Breast epithelium (tissue), 4 donors: Measurements from ENCODE around the gene VPS41. TPM values are rescaled to one million over a fixed set of nuclear protein-coding genes. Genes with fewer than 3 reads are reported as not detected.

Source experiments
- DNase-seq, 2 donors: peaks; one replicate each; pipeline ENCODE4 v3.0.0-alpha.2; 2019; ENCODE audit warnings: low spot score in 2 of 2
- H3K27ac ChIP-seq, 2 donors: fragments of 200-600 bp; sonication (generic) in 1 of 2; one replicate each; pipeline ENCODE4 v1.5.1; 2016 to 2019; ENCODE audit warnings: mild to moderate bottlenecking in 1 of 2
- H3K27me3 ChIP-seq, 2 donors: fragments of 200-600 bp; sonication (generic) in 1 of 2; one replicate each; pipeline versions ENCODE4 v1.5.1 to v1.6.0; 2017 to 2019; ENCODE audit warnings: control low read depth in 1 of 2, mild to moderate bottlenecking in 1 of 2
- H3K36me3 ChIP-seq: fragments of 200-600 bp; one replicate; pipeline ENCODE4 v1.5.1; 2019
- H3K4me1 ChIP-seq, 2 donors: fragments of 200-600 bp; sonication (generic); one replicate each; pipeline ENCODE4 v1.5.1; 2016 to 2019; ENCODE audit warnings: control low read depth in 1 of 2
- H3K4me3 ChIP-seq, 3 donors: fragments of 200-600 bp; sonication (generic); 1 replicate in 2 of 3; 2 replicates in 1 of 3; pipeline ENCODE4 v1.5.1; 2016 to 2019; ENCODE audit warnings: mild to moderate bottlenecking in 3 of 3, moderate library complexity in 2 of 3
- H3K9me3 ChIP-seq, 2 donors: fragments of 200-600 bp; sonication (generic) in 1 of 2; one replicate each; pipeline ENCODE4 v1.5.1; 2016 to 2019; ENCODE audit warnings: control low read depth in 1 of 2
- POLR2A ChIP-seq: fragments of 450-650 bp; IDR thresholded peaks from one replicate; pipeline ENCODE4 v1.6.1; 2016; ENCODE audit warnings: antibody characterized with exemption, mild to moderate bottlenecking, moderate library complexity
- POLR2AphosphoS5 ChIP-seq, 3 donors: sonication (generic); formaldehyde crosslinking; IDR thresholded peaks; one replicate each; pipeline ENCODE4 v1.6.1; 2017; ENCODE audit warnings: antibody characterized with exemption in 3 of 3
- intact Hi-C: fragments of 100-400 bp; cut with DNase I; formaldehyde crosslinking; loops from one replicate; pipeline ENCODE4 v1.15.1; 2023; ENCODE audit warnings: low total_unique reads
- total RNA-seq, 3 donors: library from RNA; depleted of rRNA; stranded (reverse); fragments of >200 nt; gene quantifications; one replicate each; pipeline ENCODE4 v1.1.0, GENCODE V29; 2016
- TF ChIP-seq, protein P1 (sequence below), 3 donors: fragments of 450-650 bp; IDR thresholded peaks; one replicate each; pipeline ENCODE4 v1.5.1; 2016 to 2017; ENCODE audit warnings: antibody characterized with exemption in 3 of 3, mild to moderate bottlenecking in 3 of 3, moderate library complexity in 3 of 3

The VPS41 gene
- total RNA-seq, 3 donors from 2014 or later, result 40.6 to 55.8 (median 45.8) TPM

GRCh38 chr7:38881947-38882684 lies 26.9 kb downstream of the VPS41 start:
- Histone ChIP-seq H3K4me3 (no peak overlapping the region), H3K27ac (no peak overlapping the region), H3K36me3 (no peaks in the 10 kb centered on the region), H3K27me3 (no peaks in the 10 kb centered on the region), H3K4me1 (no peaks in the 10 kb centered on the region), H3K9me3 (peaks cover 0 to 4% of the 10 kb centered on the region in 2 donors)
- no peak for TF ChIP-seq POLR2A
- no peak for TF ChIP-seq POLR2AphosphoS5 (IDR thresholded peaks at IDR 0.05)
- TF ChIP-seq, protein P1, sequence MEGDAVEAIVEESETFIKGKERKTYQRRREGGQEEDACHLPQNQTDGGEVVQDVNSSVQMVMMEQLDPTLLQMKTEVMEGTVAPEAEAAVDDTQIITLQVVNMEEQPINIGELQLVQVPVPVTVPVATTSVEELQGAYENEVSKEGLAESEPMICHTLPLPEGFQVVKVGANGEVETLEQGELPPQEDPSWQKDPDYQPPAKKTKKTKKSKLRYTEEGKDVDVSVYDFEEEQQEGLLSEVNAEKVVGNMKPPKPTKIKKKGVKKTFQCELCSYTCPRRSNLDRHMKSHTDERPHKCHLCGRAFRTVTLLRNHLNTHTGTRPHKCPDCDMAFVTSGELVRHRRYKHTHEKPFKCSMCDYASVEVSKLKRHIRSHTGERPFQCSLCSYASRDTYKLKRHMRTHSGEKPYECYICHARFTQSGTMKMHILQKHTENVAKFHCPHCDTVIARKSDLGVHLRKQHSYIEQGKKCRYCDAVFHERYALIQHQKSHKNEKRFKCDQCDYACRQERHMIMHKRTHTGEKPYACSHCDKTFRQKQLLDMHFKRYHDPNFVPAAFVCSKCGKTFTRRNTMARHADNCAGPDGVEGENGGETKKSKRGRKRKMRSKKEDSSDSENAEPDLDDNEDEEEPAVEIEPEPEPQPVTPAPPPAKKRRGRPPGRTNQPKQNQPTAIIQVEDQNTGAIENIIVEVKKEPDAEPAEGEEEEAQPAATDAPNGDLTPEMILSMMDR (IDR thresholded peaks at IDR 0.05), result no peak
- intact Hi-C loops, result no loop called here
- DNase-seq, result no peak

- Histone ChIP-seq H3K27ac (no peak overlapping the region), H3K4me3 (no peak overlapping the region), H3K4me1 (no peaks in the 10 kb centered on the region), H3K36me3 (no peaks in the 10 kb centered on the region), H3K9me3 (peaks cover 0 to 2% of the 10 kb centered on the region in 2 donors), H3K27me3 (no peaks in the 10 kb centered on the region)
- TF ChIP-seq POLR2A, result no peak
- no peak for TF ChIP-seq POLR2AphosphoS5 (IDR thresholded peaks at IDR 0.05)
- TF ChIP-seq, protein P1 (IDR thresholded peaks at IDR 0.05), result no peak
- intact Hi-C loops, result no loop called here
- no peak for DNase-seq
Measured at GRCh38 chr7:38881015-38881414, 28.0 kb downstream of the VPS41 start.

DNA sequence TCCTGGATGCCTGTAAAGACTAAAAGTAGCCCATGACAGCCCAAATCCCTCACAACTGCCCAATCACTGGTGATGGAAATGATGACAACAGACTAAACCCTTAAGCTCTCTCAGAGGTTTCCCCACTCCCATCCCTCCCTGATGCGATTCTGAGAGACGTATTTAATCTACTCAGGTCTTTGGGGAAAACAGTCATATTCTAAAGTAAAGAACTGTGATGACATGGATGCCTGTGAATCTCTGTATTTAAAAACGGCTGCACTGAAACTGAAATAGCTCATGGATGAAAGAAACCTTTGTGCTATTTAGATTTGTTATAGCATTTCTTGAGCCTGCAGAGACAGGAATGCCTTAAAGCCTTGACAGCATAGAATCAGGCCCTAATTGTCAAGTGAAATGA lies 28.5 kb downstream of the VPS41 start:
- Histone ChIP-seq H3K4me1 (no peaks in the 10 kb centered on the region), H3K9me3 (no peaks in the 10 kb centered on the region), H3K4me3 (no peak overlapping the region), H3K27ac (no peak overlapping the region), H3K36me3 (no peaks in the 10 kb centered on the region), H3K27me3 (no peaks in the 10 kb centered on the region)
- no peak for DNase-seq
- TF ChIP-seq, protein P1 (IDR thresholded peaks at IDR 0.05), result no peak
- TF ChIP-seq POLR2AphosphoS5 (IDR thresholded peaks at IDR 0.05), result no peak
- no peak for TF ChIP-seq POLR2A
- intact Hi-C loops, result no loop called here

DNA sequence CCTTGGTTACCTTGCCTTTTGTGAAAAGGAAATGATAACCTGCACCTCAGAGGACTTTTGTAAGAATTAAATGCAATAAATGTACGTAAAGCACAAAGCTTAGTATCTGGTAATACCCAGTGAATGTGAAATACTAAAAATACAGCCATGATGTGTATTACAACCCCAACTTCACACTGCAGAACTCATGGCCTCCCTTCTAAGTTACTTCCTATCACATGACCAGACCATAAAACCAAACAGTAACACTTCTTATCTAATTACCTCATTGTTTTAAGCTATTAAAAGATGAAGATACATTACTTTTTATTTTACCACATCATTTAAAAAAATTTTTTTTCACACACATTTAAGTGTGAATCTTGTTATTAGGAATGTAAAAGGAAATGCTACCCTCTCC lies 29.0 kb downstream of the VPS41 start:
- intact Hi-C loops, result no loop called here
- Histone ChIP-seq H3K36me3 (no peaks in the 10 kb centered on the region), H3K9me3 (no peaks in the 10 kb centered on the region), H3K27me3 (no peaks in the 10 kb centered on the region), H3K4me3 (no peak overlapping the region), H3K4me1 (no peaks in the 10 kb centered on the region), H3K27ac (no peak overlapping the region)
- no peak for DNase-seq
- TF ChIP-seq, protein P1 (IDR thresholded peaks at IDR 0.05), result no peak
- TF ChIP-seq POLR2AphosphoS5 (IDR thresholded peaks at IDR 0.05) (no peak), POLR2A (no peak)

- Histone ChIP-seq H3K4me1 (no peaks in the 10 kb centered on the region), H3K36me3 (no peaks in the 10 kb centered on the region), H3K9me3 (no peaks in the 10 kb centered on the region), H3K27me3 (no peaks in the 10 kb centered on the region), H3K27ac (no peak overlapping the region), H3K4me3 (no peak overlapping the region)
- no peak for DNase-seq
- TF ChIP-seq, protein P1 (IDR thresholded peaks at IDR 0.05), result no peak
- no peak for TF ChIP-seq POLR2AphosphoS5 (IDR thresholded peaks at IDR 0.05)
- TF ChIP-seq POLR2A, result no peak
- intact Hi-C loops, result no loop called here
Measured at GRCh38 chr7:38878694-38879457, 30.1 kb downstream of the VPS41 start.
